Activated CD4-positive, alpha-beta T cell treated with anti-CD3 and anti-CD28 coated beads for 24 hours (primary cell): ENCODE results near the gene IFI30.

Experiments used
- DNase-seq, 2 donors: peaks; one replicate each; pipeline ENCODE4 v3.0.0-alpha.2; 2020; ENCODE audit warnings: low read depth in 2 of 2

IFI30 gene

GRCh38 chr19:18173572-18174288, at the start of gene IFI30:
Gene IFI30, plus strand, starts transcription at chr19:18173813. Its CDS starts 29 bp downstream, at chr19:18173842.
- peak in 1 of 2 donors; percentile 43 for DNase-seq

- no peak for DNase-seq
These were observed 49.8 kb upstream of the IFI30 start for GRCh38 chr19:18123819-18124218.

- no peak for DNase-seq
These were observed 47.5 kb upstream of the IFI30 start for GRCh38 chr19:18126097-18126496.

- DNase-seq: no peak
These were observed 45.6 kb upstream of the IFI30 start for GRCh38 chr19:18128044-18128443.

GRCh38 chr19:18128805-18129204, 44.8 kb upstream of the IFI30 start:
- DNase-seq: no peak

- no peak for DNase-seq
These were observed 42.9 kb upstream of the IFI30 start for GRCh38 chr19:18130523-18131242.

- DNase-seq: no peak
These were observed 41.6 kb upstream of the IFI30 start for GRCh38 chr19:18131841-18132596.

- no peak for DNase-seq
These were observed 37.7 kb upstream of the IFI30 start for GRCh38 chr19:18135712-18136584.

GRCh38 chr19:18137242-18137641, 36.4 kb upstream of the IFI30 start:
- DNase-seq: no peak

- no peak for DNase-seq
These were observed 35.8 kb upstream of the IFI30 start for GRCh38 chr19:18137657-18138339.

- DNase-seq: no peak
These were observed 33.1 kb upstream of the IFI30 start for GRCh38 chr19:18140473-18140872.

- no peak for DNase-seq
These were observed 32.6 kb upstream of the IFI30 start for GRCh38 chr19:18141031-18141430.

GRCh38 chr19:18143902-18144301, 29.7 kb upstream of the IFI30 start:
- no peak for DNase-seq

GRCh38 chr19:18144361-18144760, 29.3 kb upstream of the IFI30 start:
- no peak for DNase-seq

GRCh38 chr19:18144906-18145305, 28.7 kb upstream of the IFI30 start:
- DNase-seq: no peak

GRCh38 chr19:18145391-18145999, 28.1 kb upstream of the IFI30 start:
- no peak for DNase-seq

GRCh38 chr19:18147396-18147795, 26.2 kb upstream of the IFI30 start:
- no peak for DNase-seq

- no peak for DNase-seq
These were observed 24.0 kb upstream of the IFI30 start for GRCh38 chr19:18149596-18149975.

- DNase-seq: no peak
These were observed 22.6 kb upstream of the IFI30 start for GRCh38 chr19:18150776-18151624.

- peak; percentile 98 to 100 for DNase-seq
These were observed 21.2 kb upstream of the IFI30 start for GRCh38 chr19:18152442-18152816.
